Activated CD8-positive, alpha-beta T cell treated with anti-CD3 and anti-CD28 coated beads for 36 hours (primary cell): ENCODE results near the gene DCDC2B. TPM values are rescaled to one million over a fixed set of nuclear protein-coding genes. Genes with fewer than 3 reads are reported as not detected.
"Not testable (repeated sequence)": the region's sequence is repeated elsewhere in the genome, so short reads cannot be mapped to it uniquely, and the experiment has no call there.

ENCODE experiments used
- ATAC-seq: fragments of 200-7000 bp; cut with Tn5 transposase; one replicate; pipeline ENCODE4 v1.10.0; 2021; ENCODE audit warnings: mild to moderate bottlenecking, moderate library complexity
- CTCF ChIA-PET: fragments of 350-600 bp; sonication (Branson Sonifier 250); formaldehyde crosslinking; loops from one replicate; lab custom pipeline; 2021; ENCODE audit warnings: antibody characterized with exemption; lab: Charles Lee
- POLR2A ChIA-PET: fragments of 350-600 bp; sonication (Branson Sonifier 250); formaldehyde crosslinking; loops from one replicate; lab custom pipeline; 2021; ENCODE audit warnings: antibody characterized with exemption; lab: Charles Lee
- DNase-seq: peaks from one replicate; pipeline ENCODE4 v3.0.0-alpha.2; 2020
- H3K27ac Mint-ChIP-seq: one replicate; pipeline ENCODE4 v1.8.0; 2021; ENCODE audit warnings: mild to moderate bottlenecking, mixed read lengths
- H3K27me3 Mint-ChIP-seq: one replicate; pipeline ENCODE4 v1.8.0; 2021; ENCODE audit warnings: mixed read lengths
- H3K36me3 Mint-ChIP-seq: one replicate; pipeline ENCODE4 v1.8.0; 2021; ENCODE audit warnings: low read depth, mixed read lengths
- H3K4me1 Mint-ChIP-seq: one replicate; pipeline ENCODE4 v1.8.0; 2021; ENCODE audit warnings: low read depth, mixed read lengths
- H3K4me3 Mint-ChIP-seq: one replicate; pipeline ENCODE4 v1.8.0; 2021; ENCODE audit warnings: mild to moderate bottlenecking, moderate library complexity, mixed read lengths
- H3K9me3 Mint-ChIP-seq: one replicate; pipeline ENCODE4 v1.8.0; 2021; ENCODE audit warnings: mixed read lengths
- CTCF ChIP-seq: fragments of 200-600 bp; IDR thresholded peaks from one replicate; pipeline ENCODE4 v1.8.0; 2022; ENCODE audit warnings: antibody characterized with exemption, mild to moderate bottlenecking
- intact Hi-C: fragments of 100-400 bp; cut with micrococcal nuclease; formaldehyde crosslinking; loops from one replicate; pipeline ENCODE4 v1.10.0; 2022
- total RNA-seq, 2 experiments: library from RNA; stranded (reverse); gene quantifications; one replicate each; pipeline ENCODE4 v1.2.3, GENCODE V29; 2021

Gene DCDC2B
- total RNA-seq, result not detected

GRCh38 chr1:32208891-32209328 is at the start of gene DCDC2B:
Gene DCDC2B (plus strand): TSS chr1:32209089. CDS start chr1:32209094, 5 bp downstream.
- Mint-ChIP-seq H3K27me3 (no peaks in the 10 kb centered on the region), H3K36me3 (peaks cover 18% of the 10 kb centered on the region), H3K9me3 (no peaks in the 10 kb centered on the region), H3K4me1 (peaks cover 15% of the 10 kb centered on the region), H3K4me3 (no peak within 1 kb of the TSS), H3K27ac (no peak within 1 kb of the TSS)
- no peak for TF ChIP-seq CTCF
- intact Hi-C loops, result no loop called here
- ATAC-seq, result no peak
- no peak for DNase-seq
- POLR2A ChIA-PET, result interaction anchor here (1.2 to 4.1 kb wide), 2 partner anchors 8 to 12 kb away, joined by 3 to 35 read pairs; partner anchors contain the start of gene CCDC28B
- CTCF ChIA-PET, result interaction anchor here (0.7 to 1.9 kb wide), 3 partner anchors 9 to 205 kb away, joined by 3 to 4 read pairs (median 3); no protein-coding TSS in a partner anchor

GRCh38 chr1:32159189-32159588 is 49.7 kb upstream of the DCDC2B start:
- H3K27ac Mint-ChIP-seq, result peak overlapping the region; percentile 69
- peaks cover 5% of the 10 kb centered on the region for H3K4me1 Mint-ChIP-seq
- H3K36me3 Mint-ChIP-seq, result peaks cover 47% of the 10 kb centered on the region
- intact Hi-C loops, result no loop called here
- DNase-seq (peak; percentile 33), ATAC-seq (peak; percentile 76)
- H3K27me3 Mint-ChIP-seq, result no peaks in the 10 kb centered on the region
- H3K4me3 Mint-ChIP-seq, result no peak overlapping the region
- no peak for TF ChIP-seq CTCF
- CTCF ChIA-PET, result interaction anchor here (1.9 kb wide), 1 partner anchor 56 kb away, joined by 4 read pairs; no protein-coding TSS in a partner anchor
- H3K9me3 Mint-ChIP-seq, result no peaks in the 10 kb centered on the region
- POLR2A ChIA-PET, result no interaction called here

- H3K27me3 Mint-ChIP-seq, result no peaks in the 10 kb centered on the region
- H3K36me3 Mint-ChIP-seq, result peaks cover 40% of the 10 kb centered on the region
- H3K9me3 Mint-ChIP-seq, result no peaks in the 10 kb centered on the region
- TF ChIP-seq CTCF, result no peak
- no peak overlapping the region for H3K27ac Mint-ChIP-seq
- intact Hi-C loops, result no loop called here
- no peak overlapping the region for H3K4me3 Mint-ChIP-seq
- ATAC-seq, result no peak
- peaks cover 5% of the 10 kb centered on the region for H3K4me1 Mint-ChIP-seq
- ChIA-PET POLR2A (interaction anchor here (0.7 kb wide), 1 partner anchor 32 kb away, joined by 3 read pairs; no protein-coding TSS in a partner anchor), CTCF (interaction anchor here (1.3 to 1.6 kb wide), 2 partner anchors 9 to 10 kb away, joined by 4 to 5 read pairs; no protein-coding TSS in a partner anchor)
- no peak for DNase-seq
Observed at GRCh38 chr1:32163405-32163804, 45.5 kb upstream of the DCDC2B start.

GRCh38 chr1:32165633-32166032 is 43.3 kb upstream of the DCDC2B start:
- POLR2A ChIA-PET, H3K27ac Mint-ChIP-seq, H3K9me3 Mint-ChIP-seq, ATAC-seq, DNase-seq, H3K4me1 Mint-ChIP-seq, H3K4me3 Mint-ChIP-seq, intact Hi-C loops, CTCF ChIA-PET, H3K27me3 Mint-ChIP-seq: not testable (repeated sequence)
- peaks cover 43% of the 10 kb centered on the region for H3K36me3 Mint-ChIP-seq

GRCh38 chr1:32170991-32171390 is 37.9 kb upstream of the DCDC2B start:
- DNase-seq (no peak), ATAC-seq (no peak)
- intact Hi-C loops, result no loop called here
- ChIA-PET POLR2A (no interaction called here), CTCF (interaction anchor here (0.5 to 0.7 kb wide), 2 partner anchors 10 to 79 kb away, joined by 3 read pairs; no protein-coding TSS in a partner anchor)
- no peaks in the 10 kb centered on the region for H3K9me3 Mint-ChIP-seq
- H3K4me3 Mint-ChIP-seq, result no peak overlapping the region
- no peak for TF ChIP-seq CTCF
- peaks cover 9% of the 10 kb centered on the region for H3K4me1 Mint-ChIP-seq
- peaks cover 49% of the 10 kb centered on the region for H3K36me3 Mint-ChIP-seq
- H3K27me3 Mint-ChIP-seq, result no peaks in the 10 kb centered on the region
- no peak overlapping the region for H3K27ac Mint-ChIP-seq
